B cell (primary cell): ENCODE results near the gene RNF167.

Experiments
- EZH2 ChIP-seq: IDR thresholded peaks from 2 replicates; pipeline ENCODE4 v1.6.1; 2012; ENCODE audit warnings: borderline replicate concordance, low read depth, mild to moderate bottlenecking, moderate library complexity, low read length; ENCODE audit not compliant: insufficient read depth, poor library complexity, severe bottlenecking
- TF ChIP-seq, protein P1 (sequence below): fragments of 200-600 bp; IDR thresholded peaks from one replicate; pipeline ENCODE4 v1.8.0; 2022; ENCODE audit warnings: antibody characterized with exemption, mild to moderate bottlenecking

DNA sequence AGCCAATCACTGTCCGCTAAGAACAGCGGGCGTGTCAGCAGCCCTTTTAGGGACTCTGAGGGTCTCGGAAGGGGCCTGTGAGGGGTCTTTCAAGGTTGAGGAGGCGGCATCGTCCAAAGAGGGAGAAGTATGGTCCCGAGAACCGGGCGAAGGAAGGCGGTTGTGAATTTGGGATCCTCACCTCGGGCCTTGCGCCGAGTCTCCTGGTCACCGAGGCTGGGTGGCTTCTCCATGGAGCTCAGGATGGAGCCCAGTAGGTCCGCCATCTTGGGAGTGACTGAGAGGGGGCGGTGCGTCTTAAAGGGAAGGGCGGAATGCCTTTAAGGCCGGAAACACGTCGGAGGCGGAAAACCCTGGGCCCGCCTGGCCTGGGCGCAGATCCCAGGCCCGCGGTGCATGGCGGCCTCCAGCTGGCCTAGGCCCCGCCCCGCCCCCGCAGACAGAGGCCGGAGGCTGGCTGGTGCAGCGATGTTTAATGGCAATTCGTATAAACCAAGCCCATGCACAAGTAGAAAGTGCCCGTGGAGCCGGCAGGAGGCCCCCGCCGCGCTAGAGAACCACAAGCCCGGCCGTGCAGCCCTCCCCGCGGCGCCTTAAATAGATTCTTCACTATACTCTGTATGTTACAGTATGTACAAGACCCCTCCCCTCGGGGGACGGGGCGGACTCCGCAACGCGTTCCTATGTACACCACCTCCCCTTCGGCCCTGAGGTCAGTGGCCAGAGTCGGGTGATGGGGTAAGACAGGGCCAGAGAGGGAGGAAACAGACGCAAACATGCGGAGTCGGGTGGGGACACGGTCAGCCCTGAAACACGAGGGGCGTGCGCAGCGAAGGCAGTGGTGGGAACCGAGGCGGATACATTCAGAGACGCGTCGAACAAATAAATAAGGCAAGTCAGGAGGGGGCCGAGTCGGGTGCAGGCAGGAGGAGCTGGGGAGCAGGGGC is 27.7 kb downstream of the RNF167 start, which contains the start of gene SPAG7:
- TF ChIP-seq, protein P1, sequence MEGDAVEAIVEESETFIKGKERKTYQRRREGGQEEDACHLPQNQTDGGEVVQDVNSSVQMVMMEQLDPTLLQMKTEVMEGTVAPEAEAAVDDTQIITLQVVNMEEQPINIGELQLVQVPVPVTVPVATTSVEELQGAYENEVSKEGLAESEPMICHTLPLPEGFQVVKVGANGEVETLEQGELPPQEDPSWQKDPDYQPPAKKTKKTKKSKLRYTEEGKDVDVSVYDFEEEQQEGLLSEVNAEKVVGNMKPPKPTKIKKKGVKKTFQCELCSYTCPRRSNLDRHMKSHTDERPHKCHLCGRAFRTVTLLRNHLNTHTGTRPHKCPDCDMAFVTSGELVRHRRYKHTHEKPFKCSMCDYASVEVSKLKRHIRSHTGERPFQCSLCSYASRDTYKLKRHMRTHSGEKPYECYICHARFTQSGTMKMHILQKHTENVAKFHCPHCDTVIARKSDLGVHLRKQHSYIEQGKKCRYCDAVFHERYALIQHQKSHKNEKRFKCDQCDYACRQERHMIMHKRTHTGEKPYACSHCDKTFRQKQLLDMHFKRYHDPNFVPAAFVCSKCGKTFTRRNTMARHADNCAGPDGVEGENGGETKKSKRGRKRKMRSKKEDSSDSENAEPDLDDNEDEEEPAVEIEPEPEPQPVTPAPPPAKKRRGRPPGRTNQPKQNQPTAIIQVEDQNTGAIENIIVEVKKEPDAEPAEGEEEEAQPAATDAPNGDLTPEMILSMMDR = peak; percentile 16
- TF ChIP-seq EZH2 = no peak
